ENCODE measurements around the gene MEDAG.

MEDAG gene

GRCh38 chr13:30880856-30881155 is 25.3 kb upstream of the MEDAG start:
- no peak overlapping the region for H3K4me3 ChIP-seq (ENCODE audit: low read depth, low read length)
- no peak for DNase-seq (ENCODE audit: low read depth)
- no peak for TF ChIP-seq CTCF (IDR thresholded peaks at IDR 0.05; ENCODE audit: insufficient read depth, low read depth, low read length, missing control alignments)

GRCh38 chr13:30881191-30881651 is 24.9 kb upstream of the MEDAG start:
- no peak for TF ChIP-seq CTCF (IDR thresholded peaks at IDR 0.05; ENCODE audit: insufficient read depth, low read depth, low read length, missing control alignments)
- H3K4me3 ChIP-seq (ENCODE audit: low read depth, low read length) = no peak overlapping the region
- DNase-seq (ENCODE audit: low read depth) = no peak

GRCh38 chr13:30882026-30882850 is 23.8 kb upstream of the MEDAG start:
- no peak overlapping the region for H3K4me3 ChIP-seq (ENCODE audit: low read depth, low read length)
- no peak for DNase-seq (ENCODE audit: low read depth)
- TF ChIP-seq CTCF (IDR thresholded peaks at IDR 0.05; ENCODE audit: insufficient read depth, low read depth, low read length, missing control alignments) = no peak

GRCh38 chr13:30882996-30883766 is 22.9 kb upstream of the MEDAG start:
- no peak overlapping the region for H3K4me3 ChIP-seq (ENCODE audit: low read depth, low read length)
- TF ChIP-seq CTCF (IDR thresholded peaks at IDR 0.05; ENCODE audit: insufficient read depth, low read depth, low read length, missing control alignments) = no peak
- DNase-seq (ENCODE audit: low read depth) = no peak

- no peak for TF ChIP-seq CTCF (IDR thresholded peaks at IDR 0.05; ENCODE audit: insufficient read depth, low read depth, low read length, missing control alignments)
- DNase-seq (ENCODE audit: low read depth) = no peak
- H3K4me3 ChIP-seq (ENCODE audit: low read depth, low read length) = no peak overlapping the region
These were observed 21.5 kb upstream of the MEDAG start for GRCh38 chr13:30884543-30884942.

- no peak overlapping the region for H3K4me3 ChIP-seq (ENCODE audit: low read depth, low read length)
- no peak for TF ChIP-seq CTCF (IDR thresholded peaks at IDR 0.05; ENCODE audit: insufficient read depth, low read depth, low read length, missing control alignments)
- no peak for DNase-seq (ENCODE audit: low read depth)
These were observed 16.8 kb upstream of the MEDAG start for GRCh38 chr13:30889196-30889690.
